HepG2 (cell line): ENCODE results near the gene SAPCD2. TPM values are rescaled to one million over a fixed set of nuclear protein-coding genes. Genes with fewer than 3 reads are reported as not detected.

Experiments
- ARID2 ChIP-seq: sonication (generic); formaldehyde crosslinking; IDR thresholded peaks from 2 replicates; pipeline ENCODE4 v1.8.1; 2022; ENCODE audit warnings: mild to moderate bottlenecking, missing genetic modification reagents, borderline replicate concordance
- ARID5B ChIP-seq: IDR thresholded peaks from 2 replicates; pipeline ENCODE4 v1.4.0; 2020; ENCODE audit warnings: mild to moderate bottlenecking, missing genetic modification reagents
- ATF7 ChIP-seq, 2 experiments: fragments of 450-650 bp in 1 of 2; sonication (generic) in 1 of 2; formaldehyde crosslinking in 1 of 2; IDR thresholded peaks; 2 replicates each; pipeline versions ENCODE4 v1.4.0 to v1.6.1; 2016 to 2020; ENCODE audit warnings: antibody characterized with exemption in 1 of 2, mild to moderate bottlenecking in 1 of 2, missing genetic modification reagents in 1 of 2
- CBX5 ChIP-seq: sonication (generic); formaldehyde crosslinking; IDR thresholded peaks from 2 replicates; pipeline ENCODE4 v1.4.0; 2020; ENCODE audit warnings: missing genetic modification reagents, borderline replicate concordance
- CREB1 ChIP-seq, 2 experiments: fragments of 450-650 bp in 1 of 2; IDR thresholded peaks; 2 replicates each; pipeline ENCODE4 v1.6.1; 2016 to 2017; ENCODE audit warnings: control low read depth in 1 of 2, mild to moderate bottlenecking in 1 of 2, missing compliant biosample characterization in 1 of 2, missing genetic modification characterization in 1 of 2
- EEA1 ChIP-seq: sonication (generic); formaldehyde crosslinking; IDR thresholded peaks from 2 replicates; pipeline ENCODE4 v1.5.1; 2020; ENCODE audit warnings: mild to moderate bottlenecking, missing genetic modification reagents, borderline replicate concordance
- FOXJ3 ChIP-seq: sonication (generic); formaldehyde crosslinking; IDR thresholded peaks from 2 replicates; pipeline ENCODE4 v1.4.0; 2020; ENCODE audit warnings: missing genetic modification reagents, mild to moderate bottlenecking, borderline replicate concordance
- KDM2A ChIP-seq: sonication (generic); formaldehyde crosslinking; IDR thresholded peaks from 2 replicates; pipeline ENCODE4 v1.4.0; 2020; ENCODE audit warnings: low read depth, missing genetic modification reagents, borderline replicate concordance
- NFE2L2 ChIP-seq: fragments of 150-350 bp; IDR thresholded peaks from 2 replicates; pipeline ENCODE4 v1.6.1; 2014; ENCODE audit warnings: low read length
- NONO ChIP-seq, 2 experiments: fragments of 450-650 bp in 1 of 2; sonication (generic) in 1 of 2; formaldehyde crosslinking in 1 of 2; IDR thresholded peaks in 1 of 2; conservative IDR thresholded peaks in 1 of 2; 2 replicates each; pipeline versions ENCODE4 v1.6.1 to v1.8.0; 2017 to 2022; ENCODE audit warnings: mild to moderate bottlenecking in 1 of 2, missing genetic modification reagents in 1 of 2, moderate library complexity in 1 of 2
- RAD21 ChIP-seq: fragments of 450-650 bp; formaldehyde crosslinking; IDR thresholded peaks from 2 replicates; pipeline ENCODE4 v1.5.0; 2020; ENCODE audit warnings: mild to moderate bottlenecking
- RAD51 ChIP-seq: fragments of 450-650 bp; IDR thresholded peaks from 2 replicates; pipeline ENCODE4 v1.6.1; 2016; ENCODE audit warnings: borderline replicate concordance
- SALL2 ChIP-seq: sonication (generic); formaldehyde crosslinking; IDR thresholded peaks from 2 replicates; pipeline ENCODE4 v1.8.1; 2023; ENCODE audit warnings: mild to moderate bottlenecking, missing genetic modification reagents, inconsistent platforms
- SP5 ChIP-seq: IDR thresholded peaks from 2 replicates; pipeline ENCODE4 v1.6.1; 2016; ENCODE audit warnings: low read depth, borderline replicate concordance
- TBX3 ChIP-seq: fragments of 450-650 bp; IDR thresholded peaks from 2 replicates; pipeline ENCODE4 v1.6.1; 2017; ENCODE audit warnings: antibody characterized with exemption, mild to moderate bottlenecking, inconsistent platforms, borderline replicate concordance
- YY1 ChIP-seq: IDR thresholded peaks from 2 replicates; pipeline ENCODE4 v1.6.1; 2011; ENCODE audit warnings: low read length, low read depth, moderate library complexity, mild to moderate bottlenecking; ENCODE audit not compliant: insufficient read depth, insufficient replicate concordance
- ZFP62 ChIP-seq: sonication (generic); formaldehyde crosslinking; IDR thresholded peaks from 2 replicates; pipeline ENCODE4 v1.4.0; 2020; ENCODE audit warnings: missing genetic modification reagents
- ZNF10 ChIP-seq: sonication (generic); formaldehyde crosslinking; IDR thresholded peaks from 2 replicates; pipeline ENCODE4 v1.4.0; 2020; ENCODE audit warnings: mild to moderate bottlenecking, low read depth, missing genetic modification reagents, borderline replicate concordance
- polyA plus RNA-seq, 8 experiments: library from polyadenylated mRNA; depleted of rRNA in 3 of 8; stranded (reverse) in 7 of 8; unstranded in 1 of 8; fragments of >200 nt; fragmentation: Illumina TruSeq in 4 of 8; extraction: Trizol in 4 of 8; gene quantifications; 2 replicates each; pipeline versions ENCODE4 v1.2.1 to v1.2.3, GENCODE V29; 2011 to 2016; ENCODE audit warnings: low read depth in 4 of 8, missing spikeins in 1 of 8, mixed read lengths in 1 of 8; ENCODE audit not compliant: insufficient read depth in 1 of 8
- total RNA-seq, 5 experiments: library from RNA; depleted of rRNA; stranded (reverse); fragments of >200 nt; fragmentation: Illumina TruSeq; extraction: Trizol; gene quantifications; 2 replicates each; pipeline ENCODE4 v1.2.3, GENCODE V29; 2016; ENCODE audit warnings: low read depth in 1 of 5
- TF ChIP-seq, protein P1 (sequence below): IDR thresholded peaks from 2 replicates; pipeline ENCODE4 v1.6.1; 2016; ENCODE audit warnings: mild to moderate bottlenecking, missing biosample characterization, missing genetic modification reagents

Gene SAPCD2
- total and polyA plus RNA-seq, 2 of the 13 experiments (the other 11 are each of a cell fraction or from before 2014, with no cell fraction given), result 21.9 to 42.8 TPM

- TF ChIP-seq RAD21 (CRISPR knock-in tag) (peak; percentile 14; the same call in 1 of the 2 replicates), KDM2A (CRISPR knock-in tag) (peak; percentile 50; the same call in 1 of the 2 replicates), ATF7 (IDR thresholded peaks at IDR 0.05) (no peak), ATF7 (CRISPR knock-in tag; IDR thresholded peaks at IDR 0.05) (0 out of 2 replicates have a peak, but pooled peaks have one; percentile 39), NONO (IDR thresholded peaks at IDR 0.05) (no peak), NONO (CRISPR knock-in tag; conservative IDR thresholded peaks at IDR 0.05) (peak; percentile 58; the same call in 1 of the 2 replicates), ARID5B (0 out of 2 replicates have a peak, but pooled peaks have one; percentile 9), TBX3 (no peak), FOXJ3 (CRISPR knock-in tag) (no peak), NFE2L2 (no peak), SALL2 (CRISPR knock-in tag) (0 out of 2 replicates have a peak, but pooled peaks have one; percentile 8), CBX5 (CRISPR knock-in tag) (no peak), EEA1 (no peak), ZFP62 (CRISPR knock-in tag) (no peak), CREB1 (IDR thresholded peaks at IDR 0.05) (peak; percentile 31; the same call in 1 of the 2 replicates), CREB1 (CRISPR knock-in tag; IDR thresholded peaks at IDR 0.05) (no peak), RAD51 (no peak), SP5 (peak; percentile 56; the same call in 1 of the 2 replicates), YY1 (peak; percentile 59), ZNF10 (CRISPR knock-in tag) (no peak), ARID2 (CRISPR knock-in tag) (0 out of 2 replicates have a peak, but pooled peaks have one; percentile 45)
- TF ChIP-seq, protein P1, sequence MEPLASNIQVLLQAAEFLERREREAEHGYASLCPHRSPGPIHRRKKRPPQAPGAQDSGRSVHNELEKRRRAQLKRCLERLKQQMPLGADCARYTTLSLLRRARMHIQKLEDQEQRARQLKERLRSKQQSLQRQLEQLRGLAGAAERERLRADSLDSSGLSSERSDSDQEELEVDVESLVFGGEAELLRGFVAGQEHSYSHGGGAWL (CRISPR knock-in tag), result peak; percentile 42; the same call in 1 of the 2 replicates
These were observed at the start of gene SAPCD2 (continued) for GRCh38 chr9:137070201-137070905.
